DMS153 (cell line): ENCODE measurements around the gene TMEM187.
A peak's percentile ranks its signal among the peaks of the same experiment; 100 is the strongest.

ENCODE experiments used
- DNase-seq: peaks from one replicate; lab custom pipeline; 2025; lab: John Stamatoyannopoulos, UW

Gene TMEM187

GRCh38 chrX:154000051-154000450, 27.5 kb downstream of the TMEM187 start:
- no peak for DNase-seq

DNA sequence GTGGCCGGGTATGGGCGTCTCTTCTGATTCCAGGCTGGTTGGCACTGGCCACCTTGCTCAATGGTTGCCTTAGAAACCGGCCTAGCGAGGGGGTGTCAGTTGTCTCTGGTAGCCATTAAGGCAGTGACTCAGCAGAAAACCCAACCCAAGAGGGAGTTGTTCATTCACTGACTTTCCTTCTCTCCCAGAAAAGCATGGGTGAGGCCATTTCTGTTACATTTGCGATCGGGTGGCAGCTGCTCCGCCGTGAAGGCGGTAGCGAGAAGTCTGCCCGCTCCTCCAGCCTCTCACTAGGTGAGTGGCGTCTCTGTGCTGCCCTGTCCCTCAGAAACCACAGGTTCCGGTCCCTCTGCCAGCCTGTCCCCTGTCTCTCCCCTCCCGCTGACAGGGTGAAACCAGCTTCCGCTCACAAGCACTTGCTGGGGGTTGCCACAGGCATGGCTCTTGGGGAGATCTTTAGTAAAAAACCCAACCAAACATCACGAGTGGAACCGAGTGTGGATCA, 29.7 kb downstream of the TMEM187 start:
- peak; percentile 41 for DNase-seq

DNA sequence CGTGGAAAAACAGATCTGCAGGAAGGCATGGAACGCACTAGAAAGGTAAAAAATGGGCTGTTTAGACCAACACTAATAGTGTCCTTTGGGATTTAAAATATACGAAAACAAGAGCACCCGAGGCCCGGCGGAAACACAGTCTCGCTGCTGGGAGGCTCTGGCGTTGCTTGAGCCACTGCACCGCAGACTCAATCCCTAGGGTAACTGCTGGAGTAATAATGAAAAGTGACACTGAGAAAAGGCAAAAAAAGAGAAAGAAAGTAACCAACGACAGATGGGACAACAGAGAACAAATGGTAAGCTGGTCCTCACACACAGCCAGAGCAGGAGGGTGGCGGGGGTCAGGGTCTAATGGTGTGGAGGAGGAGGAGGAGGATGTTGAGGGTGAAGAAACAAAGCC, 31.8 kb downstream of the TMEM187 start:
- DNase-seq, result no peak

DNA sequence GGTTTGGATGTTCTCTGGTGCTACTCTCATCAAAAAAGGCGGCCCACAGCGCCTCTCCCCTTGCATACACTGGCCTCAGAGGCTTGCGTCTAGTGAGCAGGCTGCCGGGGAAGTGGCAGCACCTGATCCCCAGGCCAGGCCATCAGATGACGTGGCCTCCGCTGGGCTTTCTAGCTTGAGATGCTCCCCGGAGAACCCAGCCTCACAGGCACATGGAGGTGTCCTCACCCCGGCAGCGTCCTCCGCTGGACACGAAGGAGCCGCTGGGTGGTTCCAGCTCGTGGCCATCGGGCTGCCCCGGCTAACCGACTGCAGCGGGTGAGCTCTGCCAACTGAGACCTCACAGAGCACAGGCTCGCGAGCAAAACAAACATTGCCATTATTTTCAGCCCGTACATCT, 34.4 kb downstream of the TMEM187 start:
- no peak for DNase-seq

- DNase-seq, result no peak
These were observed 36.0 kb downstream of the TMEM187 start for GRCh38 chrX:154008521-154008920.

DNA sequence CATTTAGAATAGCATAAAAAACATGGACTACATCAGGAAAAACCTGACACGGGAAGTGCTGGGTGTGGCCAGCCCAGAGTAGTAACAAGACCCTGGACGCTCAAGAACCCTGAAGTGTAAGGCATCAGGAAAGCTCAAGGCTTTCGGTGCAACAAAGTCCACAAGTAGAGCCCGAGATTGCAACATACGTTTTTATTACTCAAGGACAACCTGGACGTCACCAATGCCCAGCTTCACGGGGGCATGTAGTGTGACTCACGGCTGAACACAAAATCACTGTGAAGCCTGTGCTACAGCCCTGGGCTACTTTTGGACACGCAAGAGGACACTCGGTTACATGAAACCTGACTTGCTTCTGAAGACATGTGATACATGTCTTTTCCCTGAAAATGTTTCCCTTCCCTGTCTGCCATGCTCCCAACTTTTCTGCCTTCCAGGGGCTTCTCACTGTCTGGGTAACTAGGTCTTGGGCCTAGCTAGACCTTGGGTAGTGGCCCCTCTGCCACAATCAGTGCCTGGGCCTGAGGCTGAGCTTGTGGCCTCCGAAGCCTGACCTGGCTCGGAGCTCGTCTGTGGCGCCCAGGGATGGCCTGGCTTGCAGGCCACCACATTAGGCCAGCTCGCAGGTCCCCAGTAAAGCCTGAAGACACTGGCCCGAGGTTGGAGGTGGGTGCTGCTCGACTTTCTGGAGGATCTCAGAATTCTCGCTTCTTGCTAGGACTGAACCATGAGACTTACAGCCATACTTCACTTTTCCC, 38.0 kb downstream of the TMEM187 start:
- DNase-seq, result no peak

DNA sequence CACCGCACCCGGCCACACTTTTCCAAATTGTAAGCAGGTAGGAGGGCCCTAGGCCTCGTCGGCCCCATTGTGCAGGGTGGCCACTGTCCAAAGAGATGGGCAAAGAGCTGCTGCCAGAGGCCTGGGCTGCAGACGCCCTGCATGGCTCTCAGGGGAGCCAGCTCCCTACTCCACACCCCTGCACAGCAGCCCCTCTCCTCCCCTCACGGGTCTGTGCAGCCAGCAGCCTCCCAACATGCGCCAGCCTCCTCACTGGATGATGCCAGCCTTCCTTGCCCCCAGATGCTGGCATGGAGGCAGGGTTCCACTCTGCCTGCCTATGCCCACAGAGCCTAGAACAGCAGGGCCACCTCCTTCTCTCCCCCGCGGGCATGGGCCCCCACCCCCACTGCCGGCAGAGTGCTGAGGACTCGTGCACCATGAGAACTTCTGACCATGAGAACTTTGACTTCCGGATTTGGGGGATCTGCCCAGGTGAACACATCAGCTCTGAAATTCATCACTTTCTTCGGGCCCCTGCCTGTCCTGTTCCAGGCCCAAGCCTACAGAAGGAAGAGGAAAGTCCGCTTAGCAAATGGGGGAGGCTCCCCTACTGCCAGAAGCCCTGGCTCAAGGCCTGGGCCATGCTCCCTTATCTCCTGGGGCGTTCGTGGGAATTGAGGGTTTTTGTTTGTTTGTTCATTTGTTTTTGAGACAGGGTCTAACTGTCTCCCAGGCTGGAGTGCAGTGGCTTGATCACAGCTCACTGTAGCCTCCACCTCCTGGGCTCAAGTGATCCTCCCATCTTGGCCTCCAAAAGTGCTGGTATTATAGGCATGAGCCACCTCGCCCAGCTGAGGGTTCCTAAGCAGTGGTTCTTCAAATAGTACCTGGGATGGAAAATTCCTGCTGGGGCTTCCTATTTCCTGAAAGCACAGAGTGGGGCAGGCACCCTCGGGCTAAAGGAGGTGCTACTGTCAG, 39.1 kb downstream of the TMEM187 start:
- no peak for DNase-seq

DNA sequence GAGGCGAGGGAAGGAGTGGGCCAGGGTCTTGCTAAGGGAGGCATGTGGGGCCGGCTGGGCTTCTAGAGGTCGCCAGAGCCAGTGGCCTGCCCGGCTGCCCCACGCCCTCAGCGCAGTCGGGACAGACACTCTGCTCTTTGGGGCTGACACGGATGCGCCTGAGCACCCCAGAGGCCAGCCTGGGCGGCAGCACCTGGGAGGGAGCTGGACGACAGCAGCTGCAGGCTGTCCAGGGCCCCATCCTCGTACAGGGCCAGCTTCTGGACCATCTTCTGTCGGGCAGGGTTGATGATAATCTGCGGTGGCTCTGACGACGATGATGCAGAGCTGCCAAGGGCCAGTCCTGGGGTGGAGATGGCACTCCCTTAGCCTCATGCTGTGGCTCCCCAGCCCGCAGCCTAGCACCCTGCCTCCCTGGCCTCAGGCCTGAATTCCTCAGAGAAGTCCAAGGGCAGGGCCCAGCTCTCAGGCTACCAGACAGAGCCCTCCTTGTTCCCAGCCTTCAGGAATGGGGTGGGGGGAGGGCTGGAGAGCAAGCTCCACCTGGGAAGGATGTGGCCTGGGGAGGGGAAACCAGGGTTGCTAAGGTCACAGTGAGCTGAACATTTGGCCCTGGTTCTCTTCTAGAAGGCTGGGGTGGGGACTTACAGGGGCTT, 39.9 kb downstream of the TMEM187 start:
- DNase-seq, result no peak

- no peak for DNase-seq
These were observed 40.5 kb downstream of the TMEM187 start for GRCh38 chrX:154013001-154013421.

DNA sequence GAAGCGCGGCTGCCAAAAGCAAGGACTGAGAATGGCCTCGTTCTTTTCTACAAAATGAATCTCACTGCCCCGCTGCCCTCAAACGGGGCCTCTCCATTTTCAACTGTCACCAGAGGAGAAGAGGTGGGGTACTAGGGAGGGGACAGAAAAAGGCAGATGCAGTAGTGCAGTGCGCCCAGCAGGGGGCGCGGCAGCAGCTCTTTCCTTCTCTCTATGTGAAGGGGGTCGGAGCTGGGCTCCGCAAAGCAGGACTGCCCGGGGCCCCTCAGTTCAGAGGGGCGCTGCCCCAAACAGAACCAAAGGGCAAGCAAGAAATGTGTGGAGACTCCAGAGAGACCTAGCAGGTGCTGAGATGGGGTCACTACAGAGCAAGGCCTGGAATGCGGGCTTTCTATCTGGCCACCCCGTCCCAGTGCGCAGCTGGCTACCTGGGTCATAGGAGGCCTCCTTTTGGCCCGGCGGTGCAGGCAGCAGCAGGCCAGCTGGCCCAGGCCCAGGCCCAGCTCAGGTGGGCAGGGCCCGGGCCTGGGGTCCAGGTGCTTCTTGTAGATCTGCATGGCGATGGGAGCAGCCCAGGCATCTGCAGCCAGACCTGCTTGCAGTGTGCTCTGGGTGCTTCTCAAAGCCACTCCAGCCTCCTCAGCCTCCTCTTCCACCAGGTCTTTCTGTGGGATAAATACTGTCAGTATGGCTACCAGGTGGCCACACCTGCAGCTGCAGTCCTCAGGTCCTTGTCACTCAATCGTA, 41.2 kb downstream of the TMEM187 start:
- no peak for DNase-seq

DNA sequence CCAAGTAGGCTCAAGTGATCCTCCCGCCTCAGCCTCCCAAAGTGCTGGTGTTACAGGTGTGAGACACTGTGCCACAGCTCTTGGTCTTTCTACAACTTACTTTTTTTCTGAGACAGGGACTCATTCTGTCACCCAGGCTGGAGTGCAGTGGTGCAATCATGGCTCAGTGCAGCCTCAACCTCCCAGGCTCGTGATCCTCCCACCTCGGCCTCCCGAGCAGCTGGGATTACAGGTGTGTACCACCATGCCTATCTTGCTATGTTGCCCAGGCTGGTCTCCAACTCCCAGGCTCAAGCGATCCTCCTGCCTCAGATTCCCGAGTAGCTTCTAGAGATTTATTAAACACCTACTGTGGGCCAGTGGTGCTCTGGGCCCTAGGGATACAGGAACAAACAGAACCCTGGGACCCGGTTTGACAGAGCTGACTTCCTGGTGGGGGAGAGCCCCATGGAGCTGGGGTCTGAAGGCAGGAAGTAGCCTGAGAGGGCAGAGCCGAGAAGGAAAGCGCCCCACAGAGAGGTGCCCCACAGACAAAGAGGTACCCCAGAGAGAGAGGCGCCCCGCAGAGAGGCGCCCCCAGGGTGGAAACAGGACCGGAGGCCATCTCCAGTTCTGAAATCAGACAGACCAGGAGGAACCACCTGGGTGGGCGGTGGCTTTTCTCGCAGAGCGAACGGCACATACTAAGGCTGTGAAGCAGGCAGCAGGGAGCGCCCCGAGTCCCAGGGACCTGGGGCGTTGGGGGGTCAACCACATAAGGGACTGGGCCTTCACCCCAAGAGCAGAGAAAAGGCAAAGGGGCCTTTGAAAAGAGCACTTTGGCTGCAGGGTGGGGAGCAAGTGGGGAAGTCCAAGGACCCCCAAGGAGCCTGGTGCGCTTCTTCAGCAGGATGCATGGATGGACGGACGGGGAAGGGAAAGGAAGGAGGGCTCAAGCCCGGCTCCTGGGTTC, 42.2 kb downstream of the TMEM187 start:
- no peak for DNase-seq

GRCh38 chrX:154015581-154016264, 43.2 kb downstream of the TMEM187 start:
- no peak for DNase-seq

DNA sequence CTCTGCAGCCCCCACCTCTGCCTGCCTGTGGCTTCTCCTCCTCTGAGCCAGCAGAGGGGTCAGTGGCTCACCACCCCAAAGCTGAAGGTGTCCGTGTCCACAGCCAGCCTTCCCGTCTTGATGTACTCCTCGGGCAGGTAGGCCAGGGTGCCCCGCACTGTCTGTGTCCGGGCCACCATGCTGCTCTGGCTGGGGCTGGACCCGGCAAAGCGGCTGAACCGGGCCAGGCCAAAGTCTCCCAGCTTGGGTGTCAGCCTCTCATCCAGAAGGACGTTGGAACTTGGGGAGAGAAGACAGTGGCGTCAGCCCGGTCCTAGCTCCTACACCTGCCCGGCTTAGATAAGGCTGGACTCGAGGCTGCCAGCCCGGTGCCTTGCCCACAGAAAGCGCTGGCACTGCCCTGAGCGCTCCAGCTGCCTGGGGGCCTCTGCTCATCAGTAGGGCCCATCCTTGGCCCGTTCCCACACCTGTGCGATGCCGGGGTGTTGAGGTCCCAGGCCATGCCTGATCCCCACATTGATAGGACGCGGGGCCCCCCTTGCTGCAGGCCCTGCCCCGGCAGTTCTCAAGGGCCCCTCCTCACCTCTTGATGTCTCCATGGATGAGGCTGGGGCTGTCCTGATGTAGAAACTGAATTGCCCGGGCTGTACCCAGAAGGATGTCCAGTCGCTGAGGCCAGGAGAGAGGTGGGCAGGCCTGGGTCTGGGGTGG, 44.0 kb downstream of the TMEM187 start:
- DNase-seq, result no peak

- no peak for DNase-seq
These were observed 45.4 kb downstream of the TMEM187 start for GRCh38 chrX:154017766-154018517.

GRCh38 chrX:154018518-154019060, 46.0 kb downstream of the TMEM187 start:
- DNase-seq, result no peak

DNA sequence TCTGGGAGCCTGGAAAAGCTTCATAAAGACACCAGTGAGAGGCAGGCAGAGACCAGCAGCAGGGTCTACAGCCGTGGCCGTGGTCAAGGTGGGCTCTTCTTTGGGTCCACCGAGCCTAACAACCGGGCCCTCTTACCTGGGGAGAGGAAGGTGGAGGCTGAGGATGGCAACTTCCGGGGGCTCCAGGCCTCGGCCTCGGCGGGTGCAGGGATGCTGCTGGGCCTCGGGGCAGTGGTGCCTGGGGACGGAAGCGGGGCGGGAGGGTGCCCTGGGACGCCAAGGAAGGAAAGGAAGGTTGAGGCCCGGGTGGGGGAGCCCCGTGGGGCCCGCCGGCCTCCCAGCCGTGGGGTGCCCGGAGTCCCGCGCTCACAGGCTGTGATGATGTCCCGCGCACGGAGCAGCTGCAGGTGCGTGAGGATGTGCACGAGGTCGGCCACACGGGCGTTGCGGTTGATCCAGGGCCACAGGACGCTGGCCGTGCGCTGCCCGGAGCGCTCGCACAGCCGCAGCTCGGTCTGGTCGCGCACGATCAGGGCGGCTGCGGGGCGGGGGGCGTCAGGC, 46.6 kb downstream of the TMEM187 start:
- no peak for DNase-seq

DNA sequence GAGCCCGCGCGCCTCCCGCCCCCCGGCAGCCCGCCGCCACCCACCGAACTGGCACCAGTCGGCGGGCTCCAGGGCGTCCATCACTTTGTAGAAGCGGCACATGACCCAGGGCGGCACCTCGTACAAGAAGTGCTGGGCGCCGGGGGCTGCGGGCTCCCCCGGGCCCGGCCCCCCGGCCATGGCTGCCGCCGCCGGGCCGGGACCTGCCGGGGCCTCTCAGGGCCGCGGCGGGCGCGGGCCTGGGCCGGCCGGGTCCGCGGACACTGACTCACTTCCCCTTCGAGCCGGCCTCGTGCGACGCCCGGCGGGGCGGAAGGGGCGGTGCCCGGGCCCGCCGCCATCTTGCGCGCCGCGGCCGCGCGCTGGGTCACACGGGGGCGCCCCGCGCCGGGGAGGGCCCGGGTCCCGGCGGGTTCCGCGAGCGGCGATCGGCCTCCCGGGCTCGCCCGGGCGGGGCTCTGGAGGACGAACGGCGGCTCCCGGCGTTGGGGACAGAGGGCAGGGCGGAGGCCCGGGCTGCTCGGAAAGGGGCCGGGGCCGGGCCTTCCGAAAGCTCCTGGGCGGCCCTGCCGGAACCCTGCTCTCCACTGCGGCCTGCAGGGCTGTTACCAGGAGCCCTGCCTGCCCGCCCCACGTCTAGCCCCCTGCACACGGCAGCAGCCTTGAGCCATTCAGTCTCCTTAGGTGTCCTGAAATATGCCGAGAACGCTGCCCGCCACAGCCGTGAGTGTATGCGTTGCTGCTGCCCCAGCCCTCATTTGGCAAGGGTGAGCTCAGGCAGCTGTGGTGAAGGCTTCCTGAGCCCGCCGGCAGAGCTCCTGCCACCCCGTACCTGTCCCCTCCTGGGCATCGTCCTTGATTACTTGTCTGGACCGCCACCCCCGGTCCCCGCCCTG, 47.3 kb downstream of the TMEM187 start, which contains the start of gene IRAK1:
Gene IRAK1 (minus strand): TSS at position 270 of the 896 bp plus-strand sequence. CDS start 90 bp downstream, at position 180.
- peak; percentile 30 for DNase-seq
